Renal pelvis (tissue), 4 donors: Measurements from ENCODE around the gene LARGE1. TPM values are rescaled to one million over a fixed set of nuclear protein-coding genes. Genes with fewer than 3 reads are reported as not detected.

Experiments
- DNase-seq: peaks from one replicate; pipeline ENCODE4 v3.0.0-alpha.2; 2013
- polyA plus RNA-seq, 3 donors: library from polyadenylated mRNA; unstranded; fragments of 120-200 nt; gene quantifications; one replicate each; pipeline ENCODE4 v1.2.1, GENCODE V29; 2013; ENCODE audit not compliant: insufficient read length in 3 of 3

The LARGE1 gene
- polyA plus RNA-seq, 3 donors: 27.6 to 31.2 (median 28.1) TPM

- DNase-seq: no peak
Measured at GRCh38 chr22:33270596-33270995, 649.7 kb downstream of the LARGE1 start.

- DNase-seq: no peak
Measured at GRCh38 chr22:33261699-33262098, 658.6 kb downstream of the LARGE1 start.

DNA sequence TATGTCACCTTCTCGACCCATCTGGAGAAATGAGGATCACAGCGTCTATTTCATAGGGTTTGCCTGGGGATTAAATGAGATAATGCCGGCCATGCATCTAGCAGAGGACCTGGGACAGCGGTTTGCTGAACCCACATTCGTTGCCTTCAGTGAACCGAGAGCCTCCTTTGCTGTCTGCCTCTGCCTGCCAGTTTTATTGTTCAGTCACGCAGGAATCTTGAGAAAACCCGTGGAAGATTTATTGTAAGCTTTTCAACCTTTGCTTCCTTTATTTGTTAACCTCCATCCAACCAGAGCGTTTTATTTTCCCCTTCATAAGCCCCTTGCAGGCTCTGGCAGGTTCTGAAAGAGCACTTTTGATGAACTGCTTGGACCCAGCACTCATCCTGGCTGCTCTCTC, 659.8 kb downstream of the LARGE1 start:
- DNase-seq: peak; percentile 35

- DNase-seq: no peak
Measured at GRCh38 chr22:33255791-33256190, 664.5 kb downstream of the LARGE1 start.

- DNase-seq: no peak
Measured at GRCh38 chr22:33248948-33249347, 671.3 kb downstream of the LARGE1 start.

DNA sequence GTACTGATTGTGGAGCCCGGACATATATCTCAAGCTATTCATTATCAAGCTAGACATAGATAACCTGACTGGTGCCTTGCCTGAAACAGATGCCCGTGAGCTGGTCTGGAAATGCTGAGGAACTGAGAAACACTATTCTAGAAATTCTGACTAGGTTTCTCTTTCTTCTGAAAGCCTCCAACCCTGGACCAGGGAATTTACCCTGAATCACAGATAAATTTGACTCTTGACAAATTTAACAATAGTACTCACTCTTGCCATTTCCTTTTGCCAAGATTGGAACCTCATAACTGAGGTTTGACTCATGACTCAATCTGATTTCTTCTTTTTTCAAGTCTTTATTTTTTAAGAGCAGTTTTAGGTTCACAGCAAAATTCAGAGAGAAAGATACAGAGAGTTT, 672.5 kb downstream of the LARGE1 start:
- no peak for DNase-seq

- no peak for DNase-seq
Measured at GRCh38 chr22:33242078-33242477, 678.2 kb downstream of the LARGE1 start.

GRCh38 chr22:33240888-33241475, 679.3 kb downstream of the LARGE1 start:
- no peak for DNase-seq

DNA sequence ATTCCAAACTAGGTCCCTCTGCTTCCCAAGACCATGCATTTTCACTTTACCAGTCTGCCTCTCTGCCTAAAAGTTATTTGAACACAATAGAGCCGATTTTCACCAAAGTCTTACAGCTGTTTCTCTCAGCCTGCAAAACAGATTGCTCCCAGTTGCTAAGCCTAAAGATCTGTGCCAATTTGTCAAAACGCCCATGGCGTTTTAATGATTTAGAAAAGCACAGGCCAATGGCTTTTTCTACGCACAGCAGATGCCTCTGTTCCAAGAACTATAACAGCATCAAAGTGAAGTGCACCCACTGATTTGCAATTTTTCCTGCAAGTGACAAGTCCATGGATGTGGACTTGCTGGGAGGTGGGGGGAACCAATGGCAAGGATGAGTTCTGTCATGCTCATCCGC, 688.2 kb downstream of the LARGE1 start:
- DNase-seq: peak; percentile 21

- DNase-seq: no peak
Measured at GRCh38 chr22:33227791-33228190, 692.5 kb downstream of the LARGE1 start.

DNA sequence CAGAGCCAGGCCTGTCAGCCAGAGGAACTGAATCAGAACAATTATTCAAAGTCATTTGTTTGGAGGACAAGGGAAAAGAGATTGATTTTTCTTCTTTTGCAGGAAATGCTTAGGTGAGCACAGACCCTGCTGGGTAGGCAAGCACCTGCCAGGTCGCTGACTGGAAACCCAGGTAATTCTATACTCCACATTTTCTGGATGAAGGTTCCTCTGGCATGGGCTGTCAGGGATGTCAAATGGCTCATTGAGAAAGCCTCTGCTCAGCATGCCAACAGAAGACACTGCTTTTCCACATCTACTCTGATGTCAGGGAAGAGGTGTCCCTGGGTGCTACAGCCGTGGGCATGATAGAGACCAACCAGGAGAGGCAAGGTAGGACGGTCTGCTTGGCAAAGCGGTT, 695.4 kb downstream of the LARGE1 start:
- DNase-seq: peak; percentile 58
